Activated CD4-positive, alpha-beta T cell treated with anti-CD3 and anti-CD28 coated beads for 36 hours (primary cell): ENCODE measurements around the gene CYP26A1. TPM values are rescaled to one million over a fixed set of nuclear protein-coding genes. Genes with fewer than 3 reads are reported as not detected.

Experiments used
- ATAC-seq: fragments of 200-7000 bp; cut with Tn5 transposase; one replicate; pipeline ENCODE4 v1.10.0; 2021; ENCODE audit warnings: mild to moderate bottlenecking, moderate library complexity
- CTCF ChIA-PET: fragments of 350-600 bp; sonication (Branson Sonifier 250); formaldehyde crosslinking; loops from one replicate; lab custom pipeline; 2021; ENCODE audit warnings: antibody characterized with exemption; lab: Charles Lee
- POLR2A ChIA-PET: fragments of 350-600 bp; sonication (Branson Sonifier 250); formaldehyde crosslinking; loops from one replicate; lab custom pipeline; 2021; ENCODE audit warnings: antibody characterized with exemption, inconsistent platforms; lab: Charles Lee
- DNase-seq: peaks from one replicate; pipeline ENCODE4 v3.0.0-alpha.2; 2020
- H3K27ac Mint-ChIP-seq: one replicate; pipeline ENCODE4 v1.8.0; 2021; ENCODE audit warnings: mixed read lengths
- H3K27me3 Mint-ChIP-seq: one replicate; pipeline ENCODE4 v1.8.0; 2021; ENCODE audit warnings: mixed read lengths
- H3K36me3 Mint-ChIP-seq: one replicate; pipeline ENCODE4 v1.8.0; 2021; ENCODE audit warnings: low read depth, mixed read lengths
- H3K4me1 Mint-ChIP-seq: one replicate; pipeline ENCODE4 v1.8.0; 2021; ENCODE audit warnings: mixed read lengths
- H3K4me3 Mint-ChIP-seq: one replicate; pipeline ENCODE4 v1.8.0; 2021; ENCODE audit warnings: mild to moderate bottlenecking, moderate library complexity, mixed read lengths
- H3K9me3 Mint-ChIP-seq: one replicate; pipeline ENCODE4 v1.8.0; 2021; ENCODE audit warnings: low read depth, mixed read lengths
- intact Hi-C, 2 experiments: fragments of 100-400 bp; cut with DNase I in 1 of 2; cut with micrococcal nuclease in 1 of 2; formaldehyde crosslinking; loops; one replicate each; pipeline versions ENCODE4 v1.14.2 to v1.15.1; 2022 to 2024; cut with DNase I, micrococcal nuclease
- total RNA-seq, 2 experiments: library from RNA; stranded (reverse); gene quantifications; one replicate each; pipeline ENCODE4 v1.2.3, GENCODE V29; 2021

CYP26A1 gene
- total RNA-seq, 2 experiments from 2014 or later = not detected

- ChIA-PET CTCF (interaction anchor here (0.7 to 2.6 kb wide), 5 partner anchors 10 to 295 kb away, joined by 3 to 6 read pairs (median 4); no protein-coding TSS in a partner anchor), POLR2A (no interaction called here)
- Mint-ChIP-seq H3K4me3 (no peak overlapping the region), H3K27me3 (peaks cover 19% of the 10 kb centered on the region), H3K36me3 (peaks cover 10% of the 10 kb centered on the region), H3K9me3 (no peaks in the 10 kb centered on the region), H3K27ac (no peak overlapping the region), H3K4me1 (peaks cover 15% of the 10 kb centered on the region)
- ATAC-seq = no peak
- DNase-seq = no peak
- intact Hi-C loops = no loop called here
These were observed 15.6 kb upstream of the CYP26A1 start for GRCh38 chr10:93058139-93058538.

- peaks cover 18% of the 10 kb centered on the region for H3K4me1 Mint-ChIP-seq
- ChIA-PET POLR2A (no interaction called here), CTCF (interaction anchor here (0.6 to 2.6 kb wide), 5 partner anchors 16 to 95 kb away, joined by 3 to 6 read pairs (median 3); no protein-coding TSS in a partner anchor)
- no peak within 1 kb of the TSS for H3K4me3 Mint-ChIP-seq
- ATAC-seq (no peak), DNase-seq (no peak)
- peaks cover 34% of the 10 kb centered on the region for H3K27me3 Mint-ChIP-seq
- H3K9me3 Mint-ChIP-seq = no peaks in the 10 kb centered on the region
- intact Hi-C loops = loop anchor here (2.0 to 10.0 kb wide), 4 partner anchors 15 to 437 kb away; partner anchors contain the start of gene CEP55 (in 1 of the 2)
- no peak within 1 kb of the TSS for H3K27ac Mint-ChIP-seq
- H3K36me3 Mint-ChIP-seq = peaks cover 8% of the 10 kb centered on the region
These were observed 13.5 kb upstream of the CYP26A1 start, which contains the start of gene CYP26C1 for GRCh38 chr10:93059975-93060886. Gene CYP26C1 (plus strand): TSS chr10:93060798. CDS start chr10:93061264, 466 bp downstream.

DNA sequence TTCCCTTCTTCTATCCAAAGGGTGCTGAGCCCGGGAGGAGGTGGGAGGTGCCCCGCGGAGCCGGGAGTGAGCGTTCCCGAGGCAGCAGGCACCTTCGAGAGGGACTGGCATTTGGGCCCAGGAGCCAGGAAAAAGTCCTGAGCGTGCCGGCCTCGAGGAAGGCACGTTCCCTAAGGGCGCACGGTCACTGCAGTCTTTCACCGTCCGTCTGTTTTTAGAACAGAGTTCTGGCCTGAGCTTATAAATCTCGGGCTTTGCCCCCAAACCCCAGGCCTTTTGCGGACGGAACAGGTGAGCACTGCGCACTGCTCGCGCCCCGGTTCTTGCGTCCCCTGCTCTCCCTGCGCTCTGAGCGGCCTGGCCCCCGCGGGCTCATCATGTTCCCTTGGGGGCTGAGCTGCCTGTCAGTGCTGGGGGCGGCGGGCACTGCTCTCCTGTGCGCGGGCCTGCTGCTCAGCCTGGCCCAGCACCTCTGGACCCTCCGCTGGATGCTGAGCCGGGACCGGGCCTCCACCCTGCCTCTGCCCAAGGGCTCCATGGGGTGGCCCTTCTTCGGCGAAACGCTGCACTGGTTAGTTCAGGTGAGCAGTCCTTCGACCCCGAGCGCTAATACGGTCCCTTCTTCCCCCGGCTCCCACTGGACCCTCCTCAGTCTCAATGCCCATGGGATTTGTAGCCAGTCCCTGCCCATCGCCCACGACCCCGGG lies 12.7 kb upstream of the CYP26A1 start:
- Mint-ChIP-seq H3K36me3 (peaks cover 8% of the 10 kb centered on the region), H3K4me3 (no peak overlapping the region), H3K9me3 (no peaks in the 10 kb centered on the region), H3K4me1 (peaks cover 21% of the 10 kb centered on the region), H3K27me3 (peaks cover 39% of the 10 kb centered on the region), H3K27ac (no peak overlapping the region)
- no peak for DNase-seq
- intact Hi-C loops = loop anchor here (2.0 to 10.0 kb wide), 4 partner anchors 14 to 436 kb away; partner anchors contain the start of gene CEP55 (in 1 of the 2)
- ATAC-seq = no peak
- POLR2A ChIA-PET = no interaction called here
- CTCF ChIA-PET = interaction anchor here (0.6 to 2.0 kb wide), 5 partner anchors 8 to 55 kb away, joined by 3 to 12 read pairs (median 4); no protein-coding TSS in a partner anchor

- H3K4me1 Mint-ChIP-seq = peaks cover 21% of the 10 kb centered on the region
- H3K27me3 Mint-ChIP-seq = peaks cover 45% of the 10 kb centered on the region
- H3K27ac Mint-ChIP-seq = peak overlapping the region; percentile 13
- ChIA-PET CTCF (interaction anchor here (0.5 to 2.0 kb wide), 8 partner anchors 9 to 819 kb away, joined by 3 to 12 read pairs (median 4); partner anchors contain the start of gene MYOF), POLR2A (no interaction called here)
- DNase-seq = peak; percentile 38
- intact Hi-C loops = loop anchor here (2.0 to 10.0 kb wide), 4 partner anchors 13 to 435 kb away; partner anchors contain the start of gene CEP55 (in 1 of the 2)
- H3K9me3 Mint-ChIP-seq = no peaks in the 10 kb centered on the region
- ATAC-seq = peak; percentile 34
- peaks cover 8% of the 10 kb centered on the region for H3K36me3 Mint-ChIP-seq
- H3K4me3 Mint-ChIP-seq = peak overlapping the region; percentile 66
These were observed 11.8 kb upstream of the CYP26A1 start for GRCh38 chr10:93061594-93062513.

GRCh38 chr10:93062514-93063143 lies 11.1 kb upstream of the CYP26A1 start:
- no peak overlapping the region for H3K27ac Mint-ChIP-seq
- peak; percentile 91 for ATAC-seq
- H3K4me1 Mint-ChIP-seq = peaks cover 21% of the 10 kb centered on the region
- peaks cover 53% of the 10 kb centered on the region for H3K27me3 Mint-ChIP-seq
- ChIA-PET CTCF (interaction anchor here (0.5 to 2.0 kb wide), 8 partner anchors 8 to 818 kb away, joined by 3 to 12 read pairs (median 4); partner anchors contain the start of gene MYOF), POLR2A (no interaction called here)
- no peaks in the 10 kb centered on the region for H3K9me3 Mint-ChIP-seq
- DNase-seq = peak; percentile 81
- H3K36me3 Mint-ChIP-seq = peaks cover 4% of the 10 kb centered on the region
- intact Hi-C loops = loop anchor here (5.0 to 10.0 kb wide), 3 partner anchors 98 to 435 kb away; partner anchors contain the start of gene CEP55 (in 1 of the 2)
- peak overlapping the region; percentile 66 for H3K4me3 Mint-ChIP-seq

GRCh38 chr10:93063144-93063976 lies 10.3 kb upstream of the CYP26A1 start:
- H3K4me3 Mint-ChIP-seq = no peak overlapping the region
- POLR2A ChIA-PET = interaction anchor here (1.0 kb wide), 1 partner anchor 10 kb away, joined by 3 read pairs; the partner anchor contains the start of gene CYP26A1
- H3K27ac Mint-ChIP-seq = no peak overlapping the region
- DNase-seq (no peak), ATAC-seq (no peak)
- intact Hi-C loops = loop anchor here (5.0 to 10.0 kb wide), 3 partner anchors 99 to 434 kb away; partner anchors contain the start of gene CEP55 (in 1 of the 2)
- peaks cover 21% of the 10 kb centered on the region for H3K4me1 Mint-ChIP-seq
- no peaks in the 10 kb centered on the region for H3K9me3 Mint-ChIP-seq
- H3K27me3 Mint-ChIP-seq = peaks cover 55% of the 10 kb centered on the region
- H3K36me3 Mint-ChIP-seq = no peaks in the 10 kb centered on the region
- CTCF ChIA-PET = interaction anchor here (0.6 to 2.0 kb wide), 7 partner anchors 10 to 467 kb away, joined by 3 to 12 read pairs (median 4); no protein-coding TSS in a partner anchor

DNA sequence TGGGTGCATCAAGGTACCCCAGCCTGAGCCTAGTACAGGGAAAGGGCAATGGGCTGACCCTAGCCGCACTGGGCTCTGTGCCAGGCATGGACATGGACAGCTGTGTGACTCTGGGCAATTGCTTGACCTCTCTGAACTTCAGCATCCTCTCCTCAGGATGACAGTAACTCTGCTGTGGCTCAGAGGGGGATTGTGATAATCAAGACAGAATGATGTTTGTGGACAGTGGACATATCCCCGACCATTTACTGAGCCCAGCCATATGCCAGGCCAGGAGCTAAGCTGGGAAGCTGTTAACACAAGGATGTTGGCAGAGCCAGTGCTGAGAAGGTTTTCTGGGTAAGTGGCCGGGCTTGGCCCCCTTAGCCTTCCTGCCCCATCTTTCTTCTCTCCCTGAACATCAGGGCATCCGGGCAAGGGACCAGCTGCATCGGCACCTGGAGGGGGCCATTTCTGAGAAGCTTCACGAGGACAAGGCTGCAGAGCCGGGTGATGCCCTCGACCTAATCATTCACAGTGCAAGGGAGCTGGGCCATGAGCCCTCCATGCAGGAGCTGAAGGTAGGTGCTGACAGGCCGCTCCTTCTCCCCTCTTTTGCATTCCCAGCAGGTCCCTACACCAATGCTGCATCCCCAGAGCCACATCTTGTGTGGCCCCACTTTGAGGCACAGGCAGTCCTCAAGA lies 9.6 kb upstream of the CYP26A1 start:
- ATAC-seq = no peak
- POLR2A ChIA-PET = interaction anchor here (1.0 kb wide), 1 partner anchor 10 kb away, joined by 3 read pairs; the partner anchor contains the start of gene CYP26A1

DNA sequence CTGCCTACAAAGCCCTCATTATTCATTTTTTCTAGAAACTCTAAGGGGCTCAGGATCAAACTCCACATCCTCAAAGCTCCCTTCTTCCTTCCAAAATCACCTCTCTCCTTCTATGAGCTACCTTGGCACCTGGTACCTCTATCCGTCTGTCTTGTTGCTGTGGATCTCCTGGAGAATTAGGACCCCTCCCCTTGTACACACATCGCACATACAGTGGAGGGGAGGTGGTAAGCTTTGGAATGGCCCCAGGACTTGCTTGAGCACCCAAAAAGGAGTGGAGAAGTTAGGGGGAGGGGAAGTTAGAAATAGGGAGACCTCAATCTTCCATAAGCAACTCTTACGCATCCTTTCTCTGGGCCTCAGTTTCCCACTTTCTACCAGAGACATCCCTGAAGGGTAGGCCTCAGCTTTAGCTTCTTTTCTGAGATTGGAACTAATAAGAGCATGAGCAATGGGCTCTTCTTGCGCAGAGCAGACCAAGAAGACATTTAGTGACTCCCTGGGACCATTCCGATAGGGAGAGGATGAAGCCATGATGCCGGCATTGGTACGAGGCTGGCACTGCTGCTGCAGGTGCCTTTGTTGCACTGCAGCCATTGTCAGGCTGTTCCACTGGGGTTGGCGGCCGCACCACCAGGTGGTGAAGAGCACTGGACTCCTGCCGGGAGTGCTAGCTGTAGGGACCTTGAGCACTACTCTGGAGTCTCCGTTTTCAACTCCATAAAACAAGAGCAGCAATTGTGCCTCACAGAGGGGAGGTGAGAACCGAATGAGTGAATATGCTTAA lies 8.6 kb upstream of the CYP26A1 start:
- POLR2A ChIA-PET = interaction anchor here (1.0 kb wide), 1 partner anchor 9 kb away, joined by 3 read pairs; the partner anchor contains the start of gene CYP26A1
- H3K4me1 Mint-ChIP-seq = peaks cover 23% of the 10 kb centered on the region

More for the DNA sequence above, 9.6 kb upstream of the CYP26A1 start:
- H3K4me1 Mint-ChIP-seq = peaks cover 24% of the 10 kb centered on the region
- H3K36me3 Mint-ChIP-seq = no peaks in the 10 kb centered on the region
- CTCF ChIA-PET = interaction anchor here (0.6 to 1.6 kb wide), 7 partner anchors 10 to 286 kb away, joined by 3 to 6 read pairs (median 3); no protein-coding TSS in a partner anchor
- H3K27me3 Mint-ChIP-seq = peaks cover 60% of the 10 kb centered on the region
- no peak overlapping the region for H3K27ac Mint-ChIP-seq
- no peak overlapping the region for H3K4me3 Mint-ChIP-seq
- DNase-seq = no peak
- no peaks in the 10 kb centered on the region for H3K9me3 Mint-ChIP-seq
- intact Hi-C loops = loop anchor here (5.0 to 10.0 kb wide), 3 partner anchors 99 to 433 kb away; partner anchors contain the start of gene CEP55 (in 1 of the 2)

More for the DNA sequence above, 8.6 kb upstream of the CYP26A1 start:
- ATAC-seq = no peak
- H3K27ac Mint-ChIP-seq = no peak overlapping the region
- H3K9me3 Mint-ChIP-seq = no peaks in the 10 kb centered on the region
- intact Hi-C loops = loop anchor here (5.0 to 10.0 kb wide), 4 partner anchors 100 to 432 kb away; partner anchors contain the start of gene CEP55 (in 1 of the 2)
- peaks cover 61% of the 10 kb centered on the region for H3K27me3 Mint-ChIP-seq
- no peak overlapping the region for H3K4me3 Mint-ChIP-seq
- no peaks in the 10 kb centered on the region for H3K36me3 Mint-ChIP-seq
- no peak for DNase-seq
- CTCF ChIA-PET = interaction anchor here (0.6 to 1.6 kb wide), 8 partner anchors 10 to 285 kb away, joined by 3 to 6 read pairs (median 3); no protein-coding TSS in a partner anchor
